ENCODE measurements around the gene DNAJC6.

DNA sequence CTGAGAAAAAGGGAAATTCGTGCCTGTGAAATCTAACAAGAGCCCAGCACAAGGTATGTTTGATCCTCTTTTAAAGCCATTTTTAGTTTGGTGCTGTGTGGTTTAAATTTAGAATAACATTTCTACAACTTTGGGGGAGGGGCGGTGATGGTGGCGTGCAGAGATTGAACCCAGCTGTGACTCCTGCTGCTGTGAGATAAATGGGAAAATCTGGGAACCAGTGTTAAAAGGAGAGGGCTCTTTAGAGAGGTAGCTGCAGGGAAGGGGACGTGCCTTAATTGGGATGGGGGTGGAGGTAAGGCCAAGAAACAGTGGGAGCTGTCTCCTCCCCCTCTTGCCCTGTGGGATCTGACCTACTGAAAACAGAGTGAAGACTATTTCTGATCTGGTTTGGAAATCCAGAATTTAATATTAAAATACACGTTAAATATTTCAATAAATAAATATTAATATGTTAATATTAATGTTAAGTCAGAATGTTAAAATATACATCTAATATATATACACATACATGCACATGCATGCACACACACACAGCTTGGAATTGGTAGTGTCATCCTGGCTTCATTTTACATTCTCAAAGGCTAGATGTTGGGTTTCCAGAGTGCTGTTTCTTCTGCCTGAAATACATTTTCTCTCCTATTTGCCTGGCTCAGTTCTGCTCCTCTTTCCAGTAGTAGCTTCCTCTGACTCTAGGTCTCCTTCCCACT lies 30.1 kb upstream of the DNAJC6 start:
- TF ChIP-seq EZH2 (IDR thresholded peaks at IDR 0.05) = no peak
- TF ChIP-seq, protein P1, sequence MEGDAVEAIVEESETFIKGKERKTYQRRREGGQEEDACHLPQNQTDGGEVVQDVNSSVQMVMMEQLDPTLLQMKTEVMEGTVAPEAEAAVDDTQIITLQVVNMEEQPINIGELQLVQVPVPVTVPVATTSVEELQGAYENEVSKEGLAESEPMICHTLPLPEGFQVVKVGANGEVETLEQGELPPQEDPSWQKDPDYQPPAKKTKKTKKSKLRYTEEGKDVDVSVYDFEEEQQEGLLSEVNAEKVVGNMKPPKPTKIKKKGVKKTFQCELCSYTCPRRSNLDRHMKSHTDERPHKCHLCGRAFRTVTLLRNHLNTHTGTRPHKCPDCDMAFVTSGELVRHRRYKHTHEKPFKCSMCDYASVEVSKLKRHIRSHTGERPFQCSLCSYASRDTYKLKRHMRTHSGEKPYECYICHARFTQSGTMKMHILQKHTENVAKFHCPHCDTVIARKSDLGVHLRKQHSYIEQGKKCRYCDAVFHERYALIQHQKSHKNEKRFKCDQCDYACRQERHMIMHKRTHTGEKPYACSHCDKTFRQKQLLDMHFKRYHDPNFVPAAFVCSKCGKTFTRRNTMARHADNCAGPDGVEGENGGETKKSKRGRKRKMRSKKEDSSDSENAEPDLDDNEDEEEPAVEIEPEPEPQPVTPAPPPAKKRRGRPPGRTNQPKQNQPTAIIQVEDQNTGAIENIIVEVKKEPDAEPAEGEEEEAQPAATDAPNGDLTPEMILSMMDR (IDR thresholded peaks at IDR 0.05) = no peak
- no peak for TF ChIP-seq EZH2phosphoT487 (IDR thresholded peaks at IDR 0.05)

All from neural progenitor cell (in vitro differentiated cells).